GM15510 (cell line): ENCODE results near the gene HNRNPLL.

Experiments used
- POLR2A ChIP-seq: IDR thresholded peaks from 3 replicates; pipeline ENCODE4 v1.6.1; 2011; ENCODE audit warnings: borderline replicate concordance; ENCODE audit not compliant: insufficient read length; ENCODE audit errors: extremely low read depth

Gene HNRNPLL

DNA sequence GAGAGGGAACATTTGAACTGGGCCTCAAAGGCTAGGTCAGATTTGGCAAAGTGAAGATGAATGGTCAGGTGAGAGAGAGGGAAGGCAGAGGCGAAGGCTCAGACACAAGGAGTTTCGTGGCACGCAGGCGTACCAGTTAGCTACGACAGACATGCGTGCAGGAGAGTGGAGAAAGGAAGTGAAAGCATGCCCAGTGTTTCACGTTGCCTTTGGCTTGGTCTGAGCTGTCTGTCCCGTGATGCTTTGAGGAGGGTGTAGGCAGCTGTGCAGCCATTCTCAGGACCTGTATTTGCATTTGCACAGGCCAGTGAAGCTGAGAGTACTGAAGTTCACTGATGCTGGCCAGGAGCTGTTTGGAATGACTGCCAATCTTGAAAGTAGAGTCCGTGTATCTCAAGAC lies 69.5 kb downstream of the HNRNPLL start:
- no peak for TF ChIP-seq POLR2A

DNA sequence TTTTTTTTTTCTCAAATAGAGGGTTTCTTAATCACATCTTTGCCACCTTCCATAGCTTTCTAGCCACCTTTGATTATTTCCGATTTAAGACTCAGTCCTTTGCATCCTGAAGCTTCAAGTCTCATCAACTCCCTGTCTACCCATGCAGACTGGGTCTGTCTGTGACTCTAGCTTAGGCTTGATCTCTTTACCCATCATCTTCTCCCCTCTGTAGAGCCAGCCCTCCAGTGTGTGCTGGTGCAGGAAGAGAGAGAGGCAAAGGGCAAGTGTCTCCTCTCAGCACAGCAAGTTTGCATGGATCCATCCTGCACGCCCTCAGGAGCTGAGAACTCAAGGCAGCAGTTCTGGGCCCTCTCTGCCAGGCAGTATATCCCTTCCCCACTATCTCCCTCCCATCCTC lies 70.4 kb downstream of the HNRNPLL start:
- TF ChIP-seq POLR2A, result no peak

DNA sequence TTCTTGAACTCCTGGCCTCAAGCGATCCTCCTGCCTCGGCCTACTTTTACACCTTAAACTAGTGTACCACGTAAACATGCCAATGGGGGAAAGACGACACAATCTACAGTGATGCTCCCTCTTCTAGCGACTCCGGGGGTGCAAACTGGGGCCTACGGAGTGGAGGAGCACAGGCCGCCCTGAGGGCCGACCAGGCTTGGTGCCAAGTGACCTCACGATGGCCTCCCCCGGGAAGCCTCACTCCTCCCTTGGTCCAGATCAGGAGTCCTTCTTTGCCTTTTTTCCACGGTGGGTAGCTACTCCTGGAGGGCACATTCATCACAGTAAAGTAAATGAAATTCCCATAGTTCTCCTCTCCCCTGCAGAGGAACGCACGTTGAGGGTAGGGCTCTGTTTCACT lies 73.5 kb downstream of the HNRNPLL start:
- TF ChIP-seq POLR2A, result no peak

DNA sequence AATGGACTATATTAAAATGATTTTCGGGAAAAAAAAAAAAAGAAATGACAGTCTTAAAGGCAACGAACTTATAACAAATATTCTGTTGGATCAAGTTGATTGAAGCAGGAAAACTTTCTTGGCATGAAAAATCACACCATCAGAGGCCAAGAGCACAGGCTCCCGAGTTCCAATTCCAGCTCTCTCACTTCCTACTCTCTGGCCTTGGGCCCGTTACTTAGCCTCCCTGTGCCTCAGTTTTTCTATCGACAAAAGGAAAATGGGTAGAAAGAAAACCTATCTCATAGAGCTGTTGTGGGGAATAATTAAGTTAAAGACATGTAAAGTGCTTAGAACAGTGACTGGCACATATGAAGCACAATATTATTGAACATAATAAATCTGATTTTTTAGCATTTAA lies 74.2 kb downstream of the HNRNPLL start:
- no peak for TF ChIP-seq POLR2A

DNA sequence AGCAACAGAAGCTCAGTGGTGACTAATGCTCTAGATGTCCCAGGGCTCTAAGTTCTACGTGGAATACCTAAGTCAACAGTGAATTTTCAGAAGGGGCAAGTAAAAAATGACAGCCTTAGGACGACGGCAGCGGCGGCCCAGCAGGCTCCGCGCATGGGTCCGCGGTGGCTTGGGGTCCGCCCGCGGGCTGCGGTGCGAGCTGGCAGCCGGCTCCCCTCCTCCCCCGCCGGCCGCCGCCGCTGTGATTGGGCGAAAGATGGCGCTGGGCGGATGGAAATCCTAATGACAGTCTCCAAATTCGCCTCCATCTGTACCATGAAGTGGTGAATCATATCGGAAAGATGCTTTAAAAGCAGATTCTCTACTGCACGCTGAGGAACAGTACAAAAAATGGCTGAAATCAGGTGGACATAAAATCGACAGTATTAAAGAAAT lies 74.7 kb downstream of the HNRNPLL start:
- no peak for TF ChIP-seq POLR2A

DNA sequence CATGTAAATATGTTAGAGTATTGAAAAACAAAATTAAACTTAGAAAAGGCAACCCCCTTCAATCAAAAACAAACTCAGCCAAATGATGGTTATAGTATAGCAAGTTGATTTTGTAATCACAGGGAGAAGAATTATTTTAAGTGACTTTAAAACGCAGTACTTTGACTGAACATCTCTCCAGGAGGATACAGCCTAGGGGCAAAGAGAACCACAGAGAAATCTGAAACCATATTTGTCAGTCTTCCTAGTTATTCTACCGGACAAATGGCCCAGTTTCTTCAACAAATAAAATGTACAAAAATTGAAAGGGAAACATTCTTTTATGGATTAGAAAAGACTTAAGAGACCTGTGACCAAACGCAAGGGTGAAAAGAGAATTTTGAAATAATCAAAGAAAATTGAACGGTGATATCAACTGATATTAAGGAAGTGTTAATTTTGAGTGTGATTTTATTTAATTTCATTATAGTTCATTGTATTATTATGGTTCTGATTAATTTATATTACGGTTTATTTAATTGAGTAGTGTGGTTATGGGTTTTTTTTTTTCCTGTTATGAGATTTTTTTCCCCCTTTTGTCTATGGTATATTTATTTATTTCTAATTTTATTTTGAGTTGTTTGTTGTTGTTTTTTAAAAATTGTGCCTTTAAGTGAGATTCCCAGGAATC lies 75.3 kb downstream of the HNRNPLL start:
- TF ChIP-seq POLR2A, result no peak

DNA sequence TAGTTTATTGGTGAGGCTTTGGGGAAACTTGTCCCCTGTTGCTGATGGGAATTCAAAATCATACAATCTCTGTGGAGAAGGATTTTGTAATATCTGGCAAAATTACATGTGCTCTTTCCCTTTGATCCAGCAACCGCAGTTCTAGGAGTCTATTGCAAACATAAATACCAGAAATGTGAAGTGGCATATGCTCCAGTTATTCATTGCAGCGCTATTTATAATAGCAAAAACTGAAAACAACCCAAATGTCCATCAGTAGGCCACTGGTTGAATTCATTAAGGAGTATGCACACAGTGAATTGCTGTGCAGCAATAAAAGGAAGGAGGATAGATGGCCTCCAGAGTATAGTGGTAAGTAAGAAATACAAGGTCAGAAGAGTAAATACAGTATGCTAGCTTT lies 76.5 kb downstream of the HNRNPLL start:
- no peak for TF ChIP-seq POLR2A

DNA sequence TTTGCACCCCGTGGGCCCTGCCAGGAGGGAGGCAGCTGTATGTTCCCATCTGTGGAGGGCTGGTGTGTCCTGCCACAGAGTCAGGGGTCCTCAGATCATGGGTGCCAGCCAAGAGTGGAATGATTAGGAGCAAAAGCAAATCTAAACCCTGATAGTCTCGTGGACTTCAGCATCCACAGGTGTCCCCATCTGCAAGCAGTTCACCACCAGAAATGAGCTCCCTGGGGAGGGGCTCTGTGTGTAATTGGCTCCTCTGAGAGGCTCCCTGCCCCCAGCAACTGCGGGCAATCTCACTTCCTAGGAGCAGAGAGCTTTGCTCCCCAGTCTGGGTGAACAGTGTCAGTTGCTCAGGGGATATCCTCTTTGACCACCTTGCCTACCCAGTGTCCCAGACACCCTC lies 78.1 kb downstream of the HNRNPLL start:
- no peak for TF ChIP-seq POLR2A

DNA sequence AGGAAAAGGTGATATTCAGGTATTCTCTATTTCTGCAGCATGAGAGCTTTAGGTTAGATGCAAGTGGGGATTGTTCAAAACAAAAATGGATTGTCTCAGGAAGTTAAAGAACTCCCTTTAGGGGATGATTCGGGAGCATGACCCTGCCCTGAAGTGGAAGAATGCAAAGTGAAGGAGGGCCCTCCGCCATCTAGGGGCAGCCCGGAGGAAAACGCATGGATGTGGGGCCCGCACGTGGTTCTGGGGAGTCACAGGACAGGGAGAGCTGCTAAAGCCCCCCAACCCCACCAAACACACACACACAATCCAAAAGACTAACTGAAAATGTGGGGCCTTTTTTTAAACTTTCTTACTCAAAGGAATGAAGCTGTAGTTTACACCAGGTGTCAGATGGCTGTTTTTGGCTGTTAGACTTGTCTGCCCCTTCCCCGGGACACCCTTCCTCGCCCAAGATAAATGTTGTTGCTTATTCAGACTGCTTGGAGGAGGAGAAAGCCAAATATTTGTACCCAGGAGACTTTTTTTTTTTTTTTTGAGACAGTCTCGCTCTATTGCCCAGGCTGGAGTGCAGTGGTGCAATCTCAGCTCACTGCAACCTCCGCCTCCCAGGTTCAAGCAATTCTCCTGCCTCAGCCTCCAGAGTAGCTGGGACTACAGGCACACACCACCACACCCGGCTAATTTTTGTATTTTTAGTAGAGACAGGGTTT lies 78.8 kb downstream of the HNRNPLL start:
- TF ChIP-seq POLR2A, result no peak

DNA sequence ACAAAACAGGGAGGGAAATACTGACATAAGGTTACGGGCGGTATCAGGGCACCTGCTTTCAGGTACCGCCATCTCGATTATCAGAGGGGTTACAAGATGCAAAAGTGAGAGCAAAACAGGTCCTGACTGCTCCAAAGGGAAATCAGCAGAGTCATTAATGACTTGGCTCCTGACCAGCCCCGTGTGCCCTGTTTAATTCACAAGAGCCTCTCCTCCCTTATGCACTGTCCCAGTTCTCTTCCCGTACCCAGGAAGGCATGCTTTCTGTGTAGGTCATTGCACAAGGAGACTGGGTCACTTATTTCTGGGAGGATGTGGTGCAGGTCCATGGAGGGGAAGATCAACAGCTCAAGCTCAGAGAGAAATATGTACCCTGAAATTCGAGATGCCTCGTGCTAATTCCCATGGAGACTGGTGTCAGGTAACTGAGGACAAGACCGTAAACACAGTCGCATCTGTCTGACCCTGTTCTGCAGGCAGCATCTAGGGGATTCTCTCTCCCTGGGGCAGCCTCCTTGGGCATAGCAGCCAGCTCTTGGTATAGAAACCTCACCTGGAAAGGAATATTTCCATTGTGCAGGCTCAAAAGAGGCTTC lies 79.9 kb downstream of the HNRNPLL start:
- no peak for TF ChIP-seq POLR2A

DNA sequence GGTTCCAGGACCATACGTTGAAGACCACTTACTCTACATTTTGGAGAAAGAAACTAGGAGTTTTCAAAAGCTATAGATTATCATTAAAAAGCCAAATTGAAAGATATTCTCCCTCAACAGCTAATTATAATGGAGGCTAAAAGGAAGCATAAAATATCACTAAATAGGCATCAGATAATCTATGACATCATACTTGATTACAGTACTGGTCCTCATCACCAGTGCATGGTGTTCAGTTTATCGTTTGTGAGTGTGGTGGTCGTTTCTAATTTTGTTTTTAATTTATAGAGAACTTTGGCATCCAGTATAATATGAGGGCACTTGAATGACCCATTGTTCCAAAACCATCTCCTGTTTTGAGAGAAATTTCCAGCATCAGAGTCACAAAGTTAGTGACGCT lies 80.9 kb downstream of the HNRNPLL start:
- TF ChIP-seq POLR2A, result no peak

DNA sequence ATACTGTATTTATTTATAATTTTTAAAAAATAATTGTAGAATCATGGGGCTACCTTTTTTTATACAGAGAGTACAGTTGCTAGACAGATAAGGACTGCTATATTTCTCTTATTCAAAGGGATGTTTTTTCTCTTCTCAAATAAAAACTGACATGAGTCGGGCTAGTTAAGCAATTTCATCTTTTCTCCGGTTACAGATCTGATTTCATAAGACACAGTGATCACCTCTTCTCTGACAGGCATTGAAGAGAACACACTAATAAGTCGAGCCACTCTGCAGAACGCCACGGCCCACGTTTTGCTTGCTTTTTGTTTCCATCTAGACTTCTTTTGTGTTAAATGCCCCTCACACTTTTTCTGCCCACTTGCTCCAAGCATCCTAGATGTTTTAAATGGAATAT lies 85.4 kb downstream of the HNRNPLL start:
- TF ChIP-seq POLR2A, result no peak

DNA sequence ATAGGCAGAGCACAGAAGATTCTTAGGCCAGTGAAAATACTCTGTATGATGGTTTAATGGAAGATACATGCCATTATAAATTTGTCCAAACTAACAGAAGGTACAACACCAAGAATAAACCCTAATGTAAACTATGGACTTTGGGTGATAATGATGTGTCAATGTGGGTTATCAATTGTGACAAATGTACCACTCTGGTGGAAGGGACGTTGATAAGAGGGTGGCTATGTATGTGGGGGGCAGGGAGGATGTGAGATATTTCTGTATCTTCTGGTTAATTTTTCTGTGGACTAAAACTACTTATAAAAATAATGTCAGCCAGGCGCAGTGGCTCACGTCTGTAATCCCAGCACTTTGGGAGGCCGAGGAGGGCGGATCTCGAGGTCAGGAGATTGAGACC lies 86.2 kb downstream of the HNRNPLL start:
- no peak for TF ChIP-seq POLR2A

DNA sequence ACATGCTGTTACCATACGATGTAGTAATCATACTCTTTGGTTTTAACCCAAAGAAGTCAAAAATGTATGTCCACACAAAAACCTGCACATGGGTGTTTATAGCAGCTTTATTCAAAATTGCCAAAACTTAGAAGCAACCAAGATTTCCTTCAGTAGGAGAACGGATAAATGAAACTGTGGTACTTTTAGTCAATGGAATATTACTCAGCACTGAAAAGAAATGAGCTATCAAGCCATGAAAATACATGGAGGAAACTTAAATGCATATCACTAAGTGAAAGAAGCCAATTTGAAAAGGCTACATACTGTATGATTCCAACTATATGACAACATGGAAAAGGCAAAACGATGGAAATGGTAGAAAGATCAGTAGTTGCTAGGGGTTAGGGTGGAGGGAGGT lies 86.6 kb downstream of the HNRNPLL start:
- TF ChIP-seq POLR2A, result no peak

DNA sequence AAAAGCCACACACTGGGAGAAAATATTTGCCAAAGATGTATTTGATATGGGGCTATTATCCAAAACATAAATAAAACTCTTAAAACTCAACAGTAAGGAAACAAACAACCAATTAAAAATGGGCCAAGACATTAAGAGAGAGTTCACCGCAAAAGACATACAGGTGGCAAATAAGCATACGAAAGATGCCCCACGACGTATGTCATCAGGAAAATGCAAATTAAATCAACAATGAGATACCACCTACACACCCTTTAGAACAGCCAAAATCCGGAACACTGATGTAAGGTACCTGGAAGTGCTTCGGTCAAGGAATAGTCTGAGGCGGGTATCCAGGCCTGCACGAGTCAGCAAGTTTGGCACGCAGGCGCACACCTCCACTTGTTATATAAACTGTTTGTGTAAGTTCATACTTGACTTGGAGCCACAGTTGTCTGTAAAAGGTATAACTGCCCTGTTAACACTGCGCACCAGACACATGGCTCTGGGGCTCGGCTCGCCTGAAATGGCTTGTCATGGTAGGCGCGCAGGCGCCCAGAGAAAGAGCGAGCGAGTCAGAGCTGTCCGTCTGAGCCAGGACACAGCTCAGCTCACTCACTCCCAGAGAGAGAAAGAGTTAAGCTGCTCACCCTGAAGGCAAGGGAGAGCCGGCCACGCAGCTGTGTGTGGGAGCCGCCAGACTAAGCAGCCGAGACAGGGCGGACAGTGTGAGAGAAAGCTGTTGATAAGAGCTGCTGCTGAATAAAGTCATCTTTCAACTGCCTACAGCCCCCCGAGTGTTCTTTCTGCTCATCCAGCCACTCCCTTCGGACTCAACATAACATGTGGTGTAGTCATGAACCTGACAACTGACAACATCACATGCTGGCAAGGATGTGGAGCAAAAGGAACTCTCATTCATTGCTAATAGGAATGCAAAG lies 87.3 kb downstream of the HNRNPLL start:
- no peak for TF ChIP-seq POLR2A
